NCI-H526 treated with DMSO at 0.1 percent for 48 hours (cell line): ENCODE results near the gene DYNC1LI1.
A peak's percentile ranks its signal among the peaks of the same experiment; 100 is the strongest.
"Not testable (repeated sequence)": the region's sequence is repeated elsewhere in the genome, so short reads cannot be mapped to it uniquely, and the experiment has no call there.

Experiments used
- DNase-seq: peaks from one replicate; lab custom pipeline; 2025; lab: John Stamatoyannopoulos, UW

Gene DYNC1LI1

GRCh38 chr3:32531010-32531647 lies 39.5 kb downstream of the DYNC1LI1 start:
- DNase-seq, result no peak

DNA sequence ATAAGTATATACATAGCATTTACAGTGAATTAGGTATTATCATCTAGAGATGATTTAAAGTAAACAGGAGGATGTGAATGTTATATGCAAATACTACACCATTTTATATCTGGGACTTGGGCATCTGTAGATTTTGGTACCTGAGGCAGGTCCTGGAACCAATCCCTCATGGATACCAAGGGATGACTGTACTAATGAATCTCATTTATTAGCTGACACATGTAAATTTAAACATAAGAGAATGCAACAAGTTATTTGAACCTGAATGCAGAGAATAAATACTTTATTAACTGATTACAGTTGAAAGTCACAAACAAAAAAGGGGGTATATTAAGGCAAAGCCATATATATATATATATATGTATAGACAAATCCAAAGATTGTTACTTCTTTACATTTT lies 44.9 kb downstream of the DYNC1LI1 start:
- no peak for DNase-seq

DNA sequence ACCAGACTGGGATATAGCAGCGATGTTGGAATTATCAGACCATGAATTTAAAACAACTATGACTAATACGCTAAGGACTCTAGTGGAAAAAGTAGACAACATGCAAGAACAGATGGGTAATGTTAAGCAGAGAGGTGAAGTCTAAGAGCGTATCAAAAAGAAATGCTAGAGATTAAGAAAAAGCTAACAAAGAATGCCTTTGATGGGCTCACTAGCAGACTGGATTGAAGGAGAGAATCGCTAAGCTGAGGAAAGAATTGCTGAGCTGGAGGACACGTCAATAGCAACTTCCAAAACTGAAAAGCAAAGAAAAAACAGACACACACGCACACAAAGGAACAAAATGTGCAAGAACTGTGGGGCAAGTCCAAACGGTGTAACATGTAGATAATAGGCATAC lies 48.0 kb downstream of the DYNC1LI1 start:
- no peak for DNase-seq

DNA sequence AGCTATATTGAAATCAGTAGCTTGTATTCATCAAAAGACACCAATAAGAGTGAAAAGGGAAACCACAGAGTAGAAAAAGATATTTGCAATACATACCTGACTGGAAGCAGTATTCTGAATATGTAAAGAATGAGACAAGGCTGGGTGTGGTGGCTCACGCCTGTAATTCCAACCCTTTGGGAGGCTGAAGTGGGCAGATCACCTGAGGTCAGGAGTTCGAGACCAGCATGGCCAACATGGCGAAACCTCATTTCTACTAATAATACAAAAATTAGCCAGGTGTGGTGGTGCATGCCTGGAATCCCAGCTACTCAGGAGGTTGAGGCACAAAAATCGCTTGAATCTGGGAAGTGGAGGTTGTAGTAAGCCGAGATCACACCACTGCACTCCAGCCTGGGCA lies 51.7 kb downstream of the DYNC1LI1 start:
- not testable (repeated sequence) for DNase-seq

DNA sequence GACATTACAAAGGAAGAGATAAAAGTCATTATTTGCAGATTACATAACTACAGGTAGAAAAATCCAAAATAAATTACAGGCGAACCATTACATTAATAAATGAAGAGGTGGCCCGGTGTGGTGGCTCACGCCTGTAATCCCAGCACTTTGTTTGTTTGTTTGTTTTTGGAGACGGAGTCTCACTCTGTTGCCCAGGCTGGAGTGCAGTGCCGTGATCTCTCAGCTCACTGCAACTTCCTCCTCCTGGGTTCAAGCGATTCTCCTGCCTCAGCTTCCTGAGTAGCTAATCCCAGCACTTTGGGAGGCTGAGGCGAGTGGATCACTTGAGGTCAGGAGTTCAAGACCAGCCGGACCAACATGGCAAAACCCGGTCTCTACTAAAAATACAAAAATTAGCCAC lies 53.9 kb downstream of the DYNC1LI1 start:
- not testable (repeated sequence) for DNase-seq

GRCh38 chr3:32511005-32511404 lies 59.7 kb downstream of the DYNC1LI1 start:
- DNase-seq, result no peak

DNA sequence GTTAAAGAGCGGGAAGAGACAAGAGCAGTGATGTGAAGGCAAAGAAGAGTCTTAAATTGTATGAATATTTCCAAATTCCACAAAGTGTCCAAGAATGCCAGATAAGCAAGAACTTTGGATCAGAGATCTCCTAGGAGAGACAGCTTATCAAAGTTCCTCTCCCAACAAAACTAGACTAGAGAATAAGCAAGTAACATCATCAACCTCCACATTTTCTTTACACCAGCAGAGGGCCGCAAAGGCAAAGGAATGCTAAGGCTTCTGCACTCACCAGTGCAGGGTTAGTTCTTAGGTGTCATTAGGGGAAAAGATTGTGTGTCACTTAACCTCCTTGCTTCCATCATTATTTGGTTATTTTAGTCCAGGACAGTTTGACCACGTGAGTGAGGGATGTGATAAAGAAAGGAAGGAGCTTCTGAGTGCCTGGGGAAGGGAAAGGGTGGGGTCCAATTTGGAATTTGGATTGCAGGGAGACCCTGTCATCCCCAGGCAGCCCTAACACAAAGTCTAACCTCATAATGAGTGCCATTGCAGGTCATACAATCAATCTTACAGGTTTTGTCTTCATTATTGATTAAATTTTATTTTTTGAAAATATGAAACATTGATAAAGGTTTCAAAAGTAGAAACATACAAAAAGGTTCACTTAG lies 60.5 kb downstream of the DYNC1LI1 start:
- DNase-seq, result peak; percentile 47

- DNase-seq, result no peak
Observed at GRCh38 chr3:32508711-32509110, 61.9 kb downstream of the DYNC1LI1 start.

DNA sequence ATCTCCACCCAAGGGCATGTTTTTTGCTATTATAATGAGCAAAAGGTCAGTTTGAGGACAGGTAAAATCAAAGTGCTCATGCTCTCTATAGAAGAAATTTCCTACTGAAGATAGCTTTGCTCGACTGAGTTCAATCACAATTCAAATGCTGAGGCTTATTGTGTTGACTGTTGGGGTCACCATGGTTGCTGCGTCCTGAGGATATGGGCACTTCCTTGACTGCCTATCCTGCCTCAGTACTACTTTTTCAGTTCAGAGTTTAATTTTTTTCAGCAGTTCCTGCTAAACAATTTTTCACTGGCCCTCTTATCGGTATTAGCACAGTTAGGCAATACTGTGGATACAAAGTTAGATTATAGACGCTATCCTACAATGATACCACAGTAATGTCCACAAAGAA lies 64.2 kb downstream of the DYNC1LI1 start:
- DNase-seq, result peak; percentile 18

GRCh38 chr3:32502946-32503286 lies 67.7 kb downstream of the DYNC1LI1 start:
- DNase-seq, result no peak

DNA sequence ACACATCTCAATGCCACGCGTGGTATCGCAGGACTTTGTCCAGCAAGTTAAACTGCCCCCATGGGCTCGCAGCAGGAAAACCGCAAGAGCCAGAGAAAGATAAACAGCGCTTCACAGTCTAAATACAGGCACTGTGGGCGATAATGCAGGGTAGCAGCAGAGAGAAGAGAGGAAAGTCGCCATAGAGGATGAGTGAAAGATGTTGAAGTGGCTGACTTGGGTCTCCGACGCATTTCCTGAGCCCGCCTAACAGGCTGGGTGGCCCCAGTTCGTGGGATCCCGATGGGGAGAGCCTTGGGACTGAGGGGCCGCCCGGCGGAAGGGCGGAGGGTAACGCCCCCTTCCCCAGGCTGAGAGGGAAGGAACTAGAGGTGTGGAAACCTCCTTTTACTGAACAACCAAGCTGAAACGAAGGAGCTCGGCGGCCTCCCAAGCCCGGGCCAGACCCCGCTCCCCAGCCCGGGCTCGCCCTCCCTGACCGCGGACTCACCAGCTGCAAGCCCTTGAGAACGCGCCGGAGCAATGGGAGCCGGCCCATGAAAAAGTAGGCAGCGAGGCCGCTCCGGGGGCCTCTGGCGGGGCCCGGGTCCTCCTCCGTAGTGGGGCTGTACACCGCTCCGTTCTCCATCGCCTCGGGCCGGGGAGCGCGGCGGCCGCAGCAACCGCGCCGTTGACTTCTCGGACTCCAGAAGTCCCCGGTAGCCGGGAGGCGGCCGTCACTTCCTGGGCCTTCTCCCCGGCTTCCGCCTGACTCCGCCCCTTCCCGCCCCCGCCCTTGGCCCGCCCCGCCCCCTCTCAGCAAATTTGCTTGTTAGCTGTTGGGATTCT lies 68.3 kb downstream of the DYNC1LI1 start, which contains the start of gene CMTM6:
Gene CMTM6, minus strand, starts transcription at position 735 of the 828 bp plus-strand sequence. Its CDS starts 107 bp downstream, at position 628.
- DNase-seq, result peak; percentile 74

DNA sequence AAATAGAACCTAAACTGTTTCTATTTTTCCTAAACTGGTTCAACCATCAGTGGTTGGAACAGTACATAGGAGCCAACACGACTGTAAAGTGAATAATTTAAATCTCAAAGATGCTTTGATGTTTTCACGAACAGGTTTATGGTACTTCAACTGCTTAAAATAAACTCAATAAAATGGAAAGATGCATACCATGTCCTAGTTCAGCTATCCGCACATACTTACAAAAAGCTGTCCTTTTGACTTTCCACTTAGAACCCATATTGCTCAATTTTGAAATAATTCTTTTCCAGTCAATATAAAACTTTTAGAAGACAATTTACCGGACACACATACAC lies 68.9 kb downstream of the DYNC1LI1 start:
- peak; percentile 61 for DNase-seq

GRCh38 chr3:32500880-32501782 lies 69.5 kb downstream of the DYNC1LI1 start:
- peak; percentile 43 for DNase-seq

- DNase-seq, result no peak
Observed at GRCh38 chr3:32500231-32500630, 70.4 kb downstream of the DYNC1LI1 start.

DNA sequence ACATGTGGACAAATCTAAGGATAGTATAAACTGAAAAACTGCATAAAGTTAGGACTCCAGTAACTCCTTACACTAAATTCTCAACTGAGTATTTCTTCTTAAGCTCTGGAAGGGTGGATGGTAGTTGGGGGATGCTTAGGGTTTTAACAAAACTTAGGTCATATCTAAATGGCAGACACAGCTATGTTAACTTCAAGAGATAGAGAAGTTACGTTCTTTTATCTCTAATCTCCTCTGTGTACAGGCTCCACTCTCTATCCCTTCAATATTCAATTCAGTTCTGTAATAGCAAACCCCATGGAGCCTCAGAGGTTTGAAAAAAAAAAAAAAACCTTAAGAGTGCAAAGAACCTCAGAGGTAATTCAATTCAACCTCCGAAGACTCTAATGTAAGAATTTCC lies 71.1 kb downstream of the DYNC1LI1 start:
- peak; percentile 37 for DNase-seq

- DNase-seq, result peak; percentile 64
Observed at GRCh38 chr3:32498992-32499391, 71.7 kb downstream of the DYNC1LI1 start.

DNA sequence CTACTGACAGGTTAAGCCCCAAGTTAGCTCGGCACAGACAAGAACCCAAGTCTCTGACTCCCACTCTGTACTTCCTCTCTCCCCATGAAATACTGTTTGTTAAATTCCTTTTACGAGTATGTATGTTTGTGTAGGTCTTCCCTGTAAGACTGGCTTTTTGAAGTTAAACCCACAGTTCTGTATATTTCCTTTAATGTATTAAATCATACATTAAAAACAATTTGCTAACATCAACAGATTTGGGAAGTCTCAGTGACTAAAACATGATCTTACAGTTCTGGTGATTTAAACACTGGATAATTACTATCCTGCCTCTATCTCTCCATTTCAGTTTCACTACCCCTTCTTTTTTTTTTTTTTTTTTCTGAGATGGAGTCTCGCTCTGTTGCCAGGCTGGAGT lies 72.4 kb downstream of the DYNC1LI1 start:
- DNase-seq, result peak; percentile 16

DNA sequence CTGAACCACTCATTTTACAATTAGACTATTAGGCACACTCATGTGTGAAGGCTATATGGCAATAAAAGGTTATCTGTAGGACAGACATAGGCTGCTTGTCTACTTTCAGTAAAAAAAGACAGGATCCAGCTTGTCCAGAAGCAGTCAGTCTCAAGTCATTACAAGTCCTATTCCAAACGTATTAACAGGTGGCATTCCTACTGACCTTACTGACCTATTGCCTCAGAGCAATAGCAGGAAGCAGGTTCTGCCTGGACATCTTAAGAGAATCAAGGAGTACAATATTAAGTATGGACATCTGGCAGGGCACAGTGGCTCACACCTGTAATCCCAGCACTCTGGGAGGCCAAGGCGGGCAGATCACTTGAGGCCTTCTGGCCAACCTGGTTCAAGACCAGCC lies 75.0 kb downstream of the DYNC1LI1 start:
- peak; percentile 9 for DNase-seq

DNA sequence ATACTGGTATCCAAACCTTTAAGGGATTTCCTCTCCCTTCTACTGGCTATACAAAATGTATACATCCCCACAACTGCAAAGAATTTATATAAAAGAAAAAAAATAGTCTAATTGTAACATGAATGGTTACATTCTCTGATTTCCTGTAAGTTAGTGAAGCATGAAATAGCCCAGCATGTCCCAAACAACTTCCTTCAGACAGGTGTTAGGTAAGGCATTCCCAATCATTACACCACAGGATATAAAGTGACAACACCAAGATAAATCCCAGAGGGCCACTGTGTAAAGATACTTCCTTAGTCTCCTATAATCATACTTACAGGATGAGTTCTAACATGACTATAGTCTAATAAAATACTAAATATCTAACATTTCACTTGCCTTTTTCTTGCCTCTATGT lies 75.6 kb downstream of the DYNC1LI1 start:
- peak; percentile 13 for DNase-seq

DNA sequence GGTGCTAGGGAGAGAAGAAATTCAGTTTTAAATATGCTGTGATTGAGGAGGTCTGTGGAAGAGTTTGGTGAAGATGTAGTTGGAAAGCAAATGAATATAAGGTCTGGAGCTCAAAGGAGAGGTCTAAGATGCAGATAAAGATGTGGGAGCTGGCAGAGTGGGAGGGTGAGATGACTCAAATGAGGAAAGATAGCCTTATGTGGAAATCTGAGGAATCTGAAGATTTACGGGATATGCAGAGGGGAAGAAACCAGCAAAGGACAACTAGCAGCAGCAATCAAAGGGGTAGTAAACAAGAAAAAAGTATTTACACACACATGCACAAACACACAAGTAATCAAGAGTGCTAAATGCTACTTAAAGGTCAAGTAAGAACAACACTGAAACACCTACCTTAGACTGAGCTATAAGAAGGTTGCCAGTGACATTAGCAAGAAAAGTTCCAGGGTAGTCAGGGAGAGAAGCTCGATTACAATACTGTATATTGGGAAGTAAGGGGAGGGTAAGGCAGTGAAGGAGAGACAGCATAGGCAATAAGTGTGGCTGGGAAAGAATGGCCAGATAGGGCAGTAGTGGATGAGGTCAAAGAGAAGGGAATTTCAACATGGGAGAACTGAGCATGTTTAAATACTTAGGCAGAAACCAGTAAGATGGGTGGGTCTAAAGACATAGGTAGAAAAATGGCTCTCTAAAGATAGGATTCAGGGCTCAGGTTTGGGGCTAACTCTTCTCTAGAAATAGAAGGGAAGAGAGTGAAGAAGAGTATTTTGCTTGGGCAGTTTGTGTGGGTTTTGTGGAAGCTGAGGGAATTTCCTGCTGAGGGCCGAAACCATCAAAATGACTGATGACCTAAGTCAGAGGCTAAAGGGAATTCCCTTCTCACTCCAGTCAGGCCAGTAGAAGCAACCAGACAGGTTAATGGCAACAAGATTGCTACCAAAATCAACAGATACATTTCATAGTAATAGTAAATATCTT lies 76.9 kb downstream of the DYNC1LI1 start:
- no peak for DNase-seq
